ENCODE results near the gene STMN3.
"Not testable (repeated sequence)": the region's sequence is repeated elsewhere in the genome, so short reads cannot be mapped to it uniquely, and the experiment has no call there.

The STMN3 gene

DNA sequence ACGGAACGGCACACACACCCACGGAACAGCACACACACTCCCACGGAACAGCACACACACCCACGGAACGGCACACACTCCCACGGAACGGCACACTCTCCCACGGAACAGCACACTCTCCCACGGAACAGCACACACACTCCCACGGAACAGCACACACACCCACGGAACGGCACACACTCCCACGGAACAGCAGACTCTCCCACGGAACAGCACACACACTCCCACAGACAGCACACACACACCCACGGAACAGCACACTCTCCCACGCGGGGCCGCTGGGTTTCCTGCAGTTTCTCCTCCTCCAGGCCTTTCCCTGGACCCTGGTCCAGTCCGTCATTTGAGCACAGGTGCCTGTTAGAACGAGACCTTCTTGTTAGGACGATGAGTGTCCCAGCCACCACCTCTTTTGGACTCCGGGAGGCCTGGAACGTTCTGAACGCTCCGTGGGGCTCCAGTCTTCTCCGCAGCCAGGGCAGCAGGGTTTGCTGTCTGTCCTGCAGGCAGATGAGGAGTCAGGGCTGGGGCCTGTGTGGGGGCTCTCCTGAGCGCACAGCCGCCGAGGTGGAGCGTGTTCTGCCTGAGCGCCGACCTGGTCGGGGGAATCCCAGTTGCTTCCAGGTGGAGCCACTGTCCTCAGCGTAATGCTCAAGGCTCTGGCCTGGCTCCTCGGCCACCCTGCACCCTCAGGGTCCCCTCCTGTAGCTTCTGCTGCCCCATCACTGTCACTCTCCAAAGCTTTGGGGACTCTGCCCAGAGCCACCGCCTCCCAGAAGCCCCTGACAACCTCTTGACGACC is 25.6 kb upstream of the STMN3 start:
- no peak for DNase-seq (ENCODE audit: low read depth)

DNA sequence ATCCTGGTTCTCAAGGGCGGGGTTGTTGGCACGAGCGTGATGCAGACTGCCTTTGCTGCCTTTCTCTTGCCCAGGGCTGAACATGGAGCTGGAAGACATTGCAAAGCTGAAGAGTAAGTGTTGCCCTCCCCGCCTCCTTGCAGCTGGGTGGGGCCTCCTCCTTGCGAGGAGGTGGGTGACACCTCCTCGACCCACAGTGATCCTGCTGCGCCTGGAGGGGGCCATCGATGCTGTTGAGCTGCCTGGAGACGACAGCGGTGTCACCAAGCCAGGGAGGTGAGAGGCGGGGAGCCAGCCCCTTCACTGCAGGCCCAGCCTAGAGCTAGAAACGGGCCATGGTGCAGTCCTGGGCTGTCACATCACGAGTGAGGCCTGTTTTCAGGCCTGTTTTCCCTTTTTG is 24.8 kb upstream of the STMN3 start:
- no peak for DNase-seq (ENCODE audit: low read depth)

DNA sequence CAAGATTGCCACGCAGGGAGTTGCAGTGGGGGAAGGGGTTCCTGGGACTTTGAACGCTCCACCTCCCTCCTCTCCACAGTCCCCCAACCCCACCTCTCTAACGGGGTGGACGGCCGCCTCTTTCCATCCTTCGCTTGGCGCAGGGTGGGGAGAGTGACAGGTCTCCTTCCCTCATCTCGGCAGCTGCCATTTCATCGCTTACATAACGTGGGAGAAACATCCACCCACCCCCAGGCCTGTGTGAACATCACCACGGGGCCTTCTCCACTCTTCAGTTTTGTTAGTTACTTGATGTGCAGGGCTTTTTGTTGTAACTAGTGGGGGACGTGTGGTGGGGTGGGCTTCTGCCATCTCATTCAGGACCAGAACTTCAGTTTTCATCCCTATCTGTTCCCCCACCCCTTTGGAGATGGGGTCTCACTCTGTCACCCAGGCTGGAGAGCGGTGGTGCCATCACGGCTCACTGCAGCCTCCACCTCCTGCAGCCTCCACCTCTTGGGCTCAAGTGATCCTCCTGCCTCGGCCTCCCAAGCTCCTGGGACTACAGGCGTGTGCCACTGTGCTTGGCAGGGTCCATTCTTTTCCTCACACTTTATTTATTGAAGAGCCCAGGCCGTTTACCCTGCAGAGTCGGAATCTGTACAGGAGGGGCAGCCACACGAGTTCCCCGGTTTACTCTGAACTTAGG is 22.6 kb upstream of the STMN3 start:
- DNase-seq (ENCODE audit: low read depth), result no peak

DNA sequence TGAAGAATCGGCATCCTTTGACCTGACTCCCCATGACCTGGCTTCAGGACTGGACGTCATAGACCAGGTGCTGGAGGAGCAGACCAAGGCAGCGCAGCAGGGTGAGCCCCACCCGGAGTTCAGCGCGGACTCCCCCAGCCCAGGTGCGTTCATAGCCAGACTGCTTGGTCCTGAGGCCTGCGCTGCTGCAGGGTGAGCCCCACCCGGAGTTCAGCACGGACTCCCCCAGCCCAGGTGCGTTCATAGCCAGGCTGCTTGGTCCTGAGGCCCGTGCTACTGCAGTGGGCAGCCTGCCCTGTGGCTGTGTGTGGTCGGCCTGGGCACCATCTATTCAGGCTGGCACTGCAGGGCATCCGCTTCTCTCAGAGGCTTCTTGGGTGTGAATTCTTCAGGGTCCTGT is 20.7 kb upstream of the STMN3 start:
- DNase-seq (ENCODE audit: low read depth), result no peak

DNA sequence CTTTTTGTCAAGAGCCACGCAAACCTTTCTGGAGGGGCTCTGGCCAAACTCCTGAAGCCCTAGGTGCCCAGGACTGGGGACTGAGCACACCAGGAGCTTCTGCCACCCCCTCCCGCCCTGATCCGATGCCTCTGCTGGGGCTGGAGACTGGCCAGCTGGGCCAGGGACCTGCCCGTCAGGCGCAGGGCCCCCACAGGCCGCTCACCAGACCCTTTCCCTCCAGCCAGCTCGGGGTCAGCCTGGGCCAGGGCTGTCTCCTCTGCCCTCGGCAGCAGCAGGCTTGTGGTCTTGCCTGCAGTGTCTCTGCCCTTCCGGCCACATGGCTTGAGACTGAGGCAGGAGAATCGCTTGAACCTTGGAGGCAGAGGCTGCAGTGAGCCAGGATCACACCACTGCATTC is 19.4 kb upstream of the STMN3 start:
- DNase-seq (ENCODE audit: low read depth), result no peak

DNA sequence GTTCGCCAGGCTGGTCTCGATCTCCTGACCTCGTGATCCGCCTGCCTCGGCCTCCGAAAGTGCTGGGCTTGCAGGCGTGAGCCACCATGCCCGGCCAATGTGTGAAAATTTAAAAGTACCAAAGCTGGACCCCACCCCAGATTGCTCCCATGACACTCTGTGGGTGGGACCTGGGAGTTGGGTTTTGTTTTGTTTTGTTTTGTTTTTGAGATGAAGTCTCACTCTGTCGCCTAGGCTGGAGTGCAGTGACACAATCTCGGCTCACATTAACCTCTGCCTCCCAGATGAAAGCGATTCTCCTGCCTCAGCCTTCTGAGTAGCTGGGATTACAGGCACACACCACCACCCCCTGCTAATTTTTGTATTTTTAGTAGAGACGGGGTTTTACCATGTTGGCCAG is 18.5 kb upstream of the STMN3 start:
- DNase-seq (ENCODE audit: low read depth), result not testable (repeated sequence)

DNA sequence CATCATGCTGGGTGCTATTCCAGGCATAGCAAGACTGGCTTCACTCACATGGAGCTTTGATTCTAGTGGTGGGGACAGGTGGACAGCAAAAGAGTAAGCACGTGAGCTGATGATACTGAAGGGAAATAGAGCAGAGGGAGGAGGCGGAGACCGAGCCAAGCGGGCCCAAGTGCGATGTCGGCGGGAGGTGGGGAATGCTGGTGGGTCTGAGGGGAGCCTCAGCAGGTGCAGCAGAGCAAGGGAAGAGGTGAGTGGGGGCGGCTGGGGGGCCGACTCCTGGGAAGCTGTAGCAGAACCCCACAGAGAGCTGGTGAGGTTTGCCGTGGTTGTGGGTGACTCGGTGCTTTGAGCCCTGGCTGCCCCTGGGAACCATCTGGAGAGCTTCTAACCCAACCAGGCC is 15.1 kb upstream of the STMN3 start:
- no peak for DNase-seq (ENCODE audit: low read depth)

DNA sequence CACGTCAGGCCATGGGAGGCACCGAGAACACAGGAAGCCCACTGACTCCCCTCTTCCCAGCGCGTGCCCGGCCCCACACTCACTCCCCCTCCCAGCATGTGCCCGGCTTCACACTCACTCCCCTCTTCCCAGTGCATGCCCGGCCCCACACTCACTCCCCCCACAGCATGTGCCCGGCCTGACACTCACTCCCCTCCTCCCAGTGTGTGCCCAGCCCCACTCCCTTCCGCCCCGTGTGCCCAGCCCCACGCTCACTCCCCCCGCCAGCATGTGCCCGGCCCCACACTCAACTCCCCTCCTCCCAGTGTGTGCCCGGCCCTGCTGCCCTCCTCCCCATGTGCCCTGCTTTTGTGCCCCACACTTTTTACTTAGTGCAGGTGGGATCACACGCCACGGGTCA is 14.6 kb upstream of the STMN3 start:
- DNase-seq (ENCODE audit: low read depth), result no peak

DNA sequence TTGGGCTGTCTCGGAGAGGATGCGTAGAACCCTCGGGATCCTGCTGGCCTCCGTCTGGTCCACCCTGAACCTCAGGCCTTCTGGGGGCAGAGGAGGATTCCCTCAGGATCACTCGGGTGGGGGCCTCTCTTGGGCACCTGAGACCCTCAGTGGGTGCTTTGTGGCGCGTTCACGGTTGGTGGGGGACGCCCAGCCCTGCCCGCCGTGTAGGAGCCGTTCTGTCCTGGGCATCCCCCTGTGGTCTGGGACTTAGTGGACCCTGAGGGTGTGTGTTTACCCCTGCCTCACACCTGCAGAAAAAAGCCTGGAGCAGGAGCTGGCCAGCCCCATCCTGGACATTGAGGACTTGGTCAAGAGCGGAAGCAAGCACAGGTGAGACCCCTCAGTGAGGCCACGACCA is 12.5 kb upstream of the STMN3 start:
- no peak for DNase-seq (ENCODE audit: low read depth)

DNA sequence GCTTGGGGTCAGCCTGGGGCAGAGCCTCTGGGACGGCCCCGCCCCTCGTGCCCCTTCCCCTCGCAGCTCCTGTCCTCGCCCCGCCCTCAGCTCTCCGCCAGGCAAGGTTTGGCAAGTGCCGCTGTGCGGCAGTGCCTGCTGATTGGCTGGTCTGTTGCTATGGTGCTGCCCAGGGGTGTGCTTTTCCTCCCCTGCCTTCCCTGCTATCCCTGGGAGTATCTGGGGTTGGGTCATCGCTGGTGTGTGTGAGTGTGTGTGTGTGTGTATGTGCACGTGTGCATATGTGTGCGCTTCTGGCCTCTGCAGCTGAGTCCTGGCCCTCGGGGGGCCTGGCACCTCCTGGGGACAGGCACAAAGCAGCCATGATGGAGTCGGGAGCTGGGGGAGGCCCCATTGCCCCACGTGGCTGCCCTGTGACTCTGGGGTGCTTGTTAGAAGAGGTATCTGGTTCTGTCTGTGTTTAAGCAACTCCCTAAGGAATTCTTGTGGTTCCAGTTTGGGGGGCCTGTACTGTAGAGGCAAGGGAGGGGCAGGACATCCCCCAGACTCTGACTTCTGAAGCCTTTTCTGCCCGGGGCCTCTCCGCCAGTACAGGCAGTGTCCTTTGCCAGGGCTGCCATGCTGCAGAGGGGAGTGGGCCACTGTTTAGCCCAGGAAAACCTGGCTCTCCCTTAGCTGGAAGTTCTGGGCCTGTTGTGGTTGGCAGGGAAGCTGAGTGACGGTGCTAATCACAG is 11.8 kb upstream of the STMN3 start:
- DNase-seq (ENCODE audit: low read depth), result no peak

DNA sequence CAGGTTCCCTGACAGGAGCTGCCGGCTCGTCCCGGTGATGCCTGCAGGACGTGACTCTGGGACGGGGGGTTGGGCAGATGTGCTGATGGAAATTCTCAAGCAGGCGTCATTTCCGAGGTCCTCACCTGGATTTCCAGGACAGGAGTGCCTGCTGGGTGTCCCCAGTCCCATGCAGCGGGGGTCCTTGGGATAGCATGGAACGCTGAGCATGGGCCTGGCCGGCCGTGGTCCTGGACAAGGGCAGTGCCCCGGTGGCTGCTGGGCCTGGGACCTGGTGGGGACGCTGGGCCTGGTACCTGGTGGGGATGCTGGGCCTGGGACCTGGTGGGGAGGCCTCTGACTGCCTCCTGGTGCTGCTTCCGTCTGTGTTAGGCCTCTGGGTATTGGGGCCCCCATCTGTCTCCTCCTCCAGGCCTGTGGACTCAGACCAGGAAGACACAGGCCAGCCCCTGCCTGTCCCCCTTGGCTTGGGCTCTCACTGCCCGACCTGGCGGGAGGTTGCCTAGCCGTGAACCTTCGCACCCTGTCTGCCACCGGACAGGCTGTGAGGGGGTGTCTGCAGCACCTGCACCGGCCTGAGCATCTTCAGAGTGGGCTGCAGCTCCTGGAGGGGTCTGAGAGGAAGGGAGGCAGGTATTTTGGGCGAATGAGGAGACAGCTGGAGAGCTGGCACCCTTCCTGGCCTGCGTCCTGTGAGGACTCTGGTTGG is 11.1 kb upstream of the STMN3 start:
- DNase-seq (ENCODE audit: low read depth), result no peak

DNA sequence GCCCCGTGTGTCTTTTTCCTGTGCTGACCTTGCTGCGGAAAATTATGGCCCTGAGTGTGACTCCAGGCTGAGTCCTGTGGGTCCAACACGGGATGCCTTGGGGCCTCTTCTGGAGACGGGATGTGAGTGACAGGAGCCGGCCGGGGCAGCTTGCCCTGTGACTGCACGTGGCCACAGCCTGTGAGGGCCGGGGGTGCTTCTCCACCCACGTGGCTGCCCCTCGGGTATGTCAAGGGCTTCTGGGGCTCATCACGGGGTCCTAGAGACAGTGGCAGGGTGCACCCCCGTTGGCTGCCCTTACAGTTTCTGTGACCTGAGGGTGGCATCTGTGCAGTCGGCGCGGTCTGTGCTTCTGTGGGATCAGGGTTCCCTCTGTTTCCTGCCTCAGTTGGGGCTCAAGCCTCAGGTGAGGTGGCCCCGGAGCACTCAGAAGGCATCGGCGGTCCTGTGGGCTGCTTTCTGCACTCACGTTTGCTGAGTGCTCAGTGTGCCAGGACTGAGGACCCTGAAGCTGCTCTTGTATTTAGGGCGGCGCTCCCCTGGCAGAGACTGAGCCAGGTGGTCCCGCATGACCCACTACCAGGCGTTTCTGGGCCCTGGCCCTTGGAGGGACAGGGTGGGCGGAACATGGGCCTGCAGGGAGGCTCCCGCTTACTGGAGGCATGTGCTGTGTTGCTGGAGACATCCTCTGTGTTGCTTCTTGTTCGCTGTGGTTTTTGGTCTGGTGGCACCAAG is 10.3 kb upstream of the STMN3 start:
- DNase-seq (ENCODE audit: low read depth), result no peak

DNA sequence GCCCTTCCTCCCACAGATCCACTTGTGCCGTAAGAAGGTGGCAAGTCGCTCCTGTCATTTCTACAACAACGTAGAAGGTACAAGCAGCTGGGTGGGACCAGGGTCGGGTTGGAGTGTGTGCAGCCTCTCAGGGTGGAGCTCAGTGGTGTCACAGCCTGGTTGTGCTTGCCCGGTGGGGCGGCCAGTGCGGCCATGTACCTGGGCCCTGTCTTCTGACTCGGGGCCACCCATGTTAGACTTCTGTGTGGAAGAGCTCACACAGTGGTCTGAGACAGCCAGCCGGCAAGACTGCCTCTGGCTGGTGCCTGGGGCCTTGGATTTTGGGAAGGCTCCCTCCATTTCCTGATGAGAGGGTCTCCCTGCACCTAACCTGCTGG is 9.6 kb upstream of the STMN3 start:
- DNase-seq (ENCODE audit: low read depth), result no peak

DNA sequence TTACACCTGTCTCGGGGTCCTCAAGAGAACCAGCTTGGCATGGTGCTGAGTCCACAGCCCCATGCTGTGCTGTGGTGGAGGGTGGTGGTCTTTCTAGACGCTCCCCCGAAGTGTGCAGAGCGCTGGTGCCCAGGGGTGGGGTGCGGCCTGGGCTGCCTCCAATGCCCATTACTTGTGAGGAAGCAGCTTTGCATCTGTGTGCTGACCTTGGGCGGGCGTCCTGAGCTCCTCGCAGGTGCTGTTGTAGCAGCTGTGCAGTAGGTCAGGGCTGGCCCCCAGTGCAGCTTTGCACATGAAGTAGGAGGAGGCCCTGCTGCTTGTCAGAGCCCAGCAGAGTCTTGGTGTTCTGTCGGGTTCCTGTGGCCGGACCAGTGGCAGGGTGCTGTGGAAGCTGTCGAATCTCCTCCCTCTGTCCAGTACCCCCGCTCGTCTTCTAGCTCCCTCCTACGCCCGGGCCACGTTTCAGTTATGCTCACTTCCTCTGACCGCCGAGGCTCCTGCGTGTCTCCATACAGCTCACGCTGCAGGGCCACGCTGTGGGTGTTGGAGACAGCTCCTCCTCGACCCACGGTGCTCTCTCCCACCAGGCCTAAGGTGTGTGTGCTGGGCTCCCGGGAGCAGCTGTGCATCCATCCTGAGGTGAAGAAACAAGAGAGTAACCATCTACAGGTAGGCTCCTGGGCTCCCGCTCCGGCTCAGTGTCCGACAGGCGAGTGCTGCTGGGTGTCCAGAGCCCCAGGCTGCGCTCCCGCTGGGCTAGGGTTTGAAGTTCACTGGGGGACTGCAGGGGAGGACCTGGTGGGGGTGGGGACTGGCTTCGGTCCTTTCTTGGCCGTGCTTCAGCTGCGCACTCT is 9.0 kb upstream of the STMN3 start:
- no peak for DNase-seq (ENCODE audit: low read depth)

DNA sequence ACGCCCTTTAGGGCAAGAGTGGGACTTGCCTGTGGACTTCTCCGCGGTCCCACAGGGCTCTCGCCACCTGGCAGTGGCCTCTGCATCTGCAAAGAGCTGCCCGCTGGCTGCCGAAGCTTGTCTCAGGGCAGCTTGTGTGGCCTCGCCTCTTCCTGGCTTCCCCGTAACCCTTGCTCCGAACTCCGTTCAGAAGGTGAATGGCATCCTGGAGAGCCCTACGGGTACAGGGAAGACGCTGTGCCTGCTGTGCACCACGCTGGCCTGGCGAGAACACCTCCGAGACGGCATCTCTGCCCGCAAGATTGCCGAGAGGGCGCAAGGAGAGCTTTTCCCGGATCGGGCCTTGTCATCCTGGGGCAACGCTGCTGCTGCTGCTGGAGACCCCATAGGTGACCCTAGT is 7.9 kb upstream of the STMN3 start:
- no peak for DNase-seq (ENCODE audit: low read depth)

DNA sequence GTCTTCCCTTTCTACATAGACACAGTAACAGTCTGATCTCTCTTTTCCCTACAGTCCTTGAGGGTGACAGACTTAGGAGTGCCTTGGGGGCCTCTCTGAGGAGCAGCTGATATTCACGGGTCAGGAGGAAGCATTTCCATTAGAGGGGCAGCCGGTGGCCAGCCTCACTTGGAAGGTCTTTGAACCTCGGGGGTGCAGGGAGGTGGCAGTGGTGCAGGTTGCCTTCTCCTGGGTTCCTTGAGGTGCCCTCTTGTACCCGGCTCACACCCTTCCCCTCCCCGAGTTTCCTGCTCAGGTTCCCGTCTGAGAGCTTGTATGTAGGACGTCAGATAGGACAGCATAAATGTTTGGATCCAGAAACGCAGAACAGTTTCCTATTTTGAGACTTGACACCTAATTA is 7.4 kb upstream of the STMN3 start:
- DNase-seq (ENCODE audit: low read depth), result no peak

DNA sequence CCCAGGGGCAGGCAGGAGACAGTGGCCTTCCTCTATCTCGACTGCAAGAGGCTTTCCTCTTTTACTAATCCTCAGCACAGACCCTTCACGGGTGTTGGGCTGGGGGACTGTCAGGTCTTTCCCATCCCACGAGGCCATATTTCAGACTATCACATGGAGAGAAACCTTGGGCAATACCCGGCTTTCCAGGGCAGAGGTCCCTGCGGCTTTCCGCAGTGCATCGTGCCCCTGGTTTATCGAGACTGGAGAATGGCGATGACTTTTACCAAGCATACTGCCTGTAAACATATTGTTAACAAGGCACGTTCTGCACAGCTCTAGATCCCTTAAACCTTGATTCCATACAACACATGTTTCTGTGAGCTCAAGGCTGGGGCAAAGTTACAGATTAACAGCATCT is 7.0 kb upstream of the STMN3 start:
- not testable (repeated sequence) for DNase-seq (ENCODE audit: low read depth)

DNA sequence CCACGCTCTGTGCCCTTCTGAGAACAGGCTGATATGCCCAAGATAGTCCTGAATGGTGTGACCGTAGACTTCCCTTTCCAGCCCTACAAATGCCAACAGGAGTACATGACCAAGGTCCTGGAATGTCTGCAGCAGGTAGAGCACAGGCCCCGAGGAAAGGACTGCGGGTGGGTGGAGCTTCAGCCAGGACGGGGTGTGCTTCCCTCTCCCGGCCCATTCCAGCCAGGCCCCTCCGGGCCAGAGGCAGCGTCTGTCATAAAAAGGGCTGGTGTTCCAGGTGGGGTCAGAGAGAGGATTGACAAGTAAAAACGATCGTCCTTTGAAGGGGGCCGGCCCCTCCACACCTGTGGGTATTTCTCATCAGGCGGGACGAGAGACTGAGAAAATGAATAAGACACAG is 6.1 kb upstream of the STMN3 start:
- DNase-seq (ENCODE audit: low read depth), result no peak

DNA sequence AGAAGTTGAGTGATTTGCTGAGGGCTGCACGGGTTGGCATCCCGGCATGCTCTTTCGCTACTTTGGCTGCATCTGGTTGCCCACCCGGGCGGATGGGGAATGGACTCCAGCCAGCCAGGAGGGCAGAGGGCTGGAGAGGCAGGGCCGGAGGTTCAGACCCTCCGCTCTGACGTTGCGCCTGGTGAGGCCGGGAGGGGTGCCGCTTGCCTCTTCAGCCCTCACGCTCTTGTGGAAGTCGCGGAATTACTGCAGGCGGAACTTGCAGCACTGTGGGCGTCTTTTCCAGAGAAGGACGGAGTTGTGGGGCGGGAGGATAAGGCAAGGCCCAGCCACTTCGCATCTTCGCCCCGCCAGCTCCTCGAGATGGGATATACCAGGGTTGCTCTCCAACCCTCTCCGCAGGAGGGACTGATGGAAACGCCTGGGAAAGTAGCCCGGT is 5.5 kb upstream of the STMN3 start:
- no peak for DNase-seq (ENCODE audit: low read depth)

DNA sequence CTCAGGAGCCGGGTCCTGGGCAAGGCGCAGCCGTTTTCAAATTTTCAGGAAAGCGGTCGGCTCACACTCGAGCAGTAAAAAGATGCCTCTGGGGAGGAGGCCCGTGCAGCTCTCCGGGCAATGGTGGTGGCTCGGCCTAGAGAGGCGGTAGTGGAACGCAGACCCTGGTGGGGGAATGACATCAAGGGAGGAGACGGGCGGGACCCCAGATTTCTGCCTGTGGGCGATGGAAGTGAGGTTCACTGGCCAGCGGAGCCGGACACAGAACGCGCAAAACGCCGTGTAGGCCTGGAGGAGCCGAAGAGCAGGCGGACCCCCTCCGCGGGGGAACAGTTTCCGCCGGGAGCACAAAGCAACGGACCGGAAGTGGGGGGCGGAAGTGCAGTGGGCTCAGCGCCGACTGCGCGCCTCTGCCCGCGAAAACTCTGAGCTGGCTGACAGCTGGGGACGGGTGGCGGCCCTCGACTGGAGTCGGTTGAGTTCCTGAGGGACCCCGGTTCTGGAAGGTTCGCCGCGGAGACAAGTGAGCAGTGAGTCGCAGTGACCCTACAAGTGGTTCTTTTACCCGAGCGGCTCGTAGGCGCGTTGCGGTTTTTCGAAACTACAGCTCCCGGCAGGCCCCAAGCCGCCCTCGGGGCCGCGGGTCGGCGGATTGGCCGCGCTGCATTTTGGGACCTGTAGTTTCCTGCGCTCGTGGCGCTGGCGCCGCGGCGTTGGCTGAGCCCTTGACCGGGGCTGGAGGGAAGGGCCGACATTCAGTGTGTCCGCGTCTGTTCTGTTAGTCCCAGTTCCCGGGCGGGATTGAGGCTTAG is 4.9 kb upstream of the STMN3 start, which contains the start of gene RTEL1:
TSS of gene RTEL1 (plus strand) at position 376 of the 812 bp plus-strand sequence. CDS start 1,091 bp downstream, outside the sequence.
- peak; percentile 87 for DNase-seq (ENCODE audit: low read depth)

Measured in activated T-cell treated with anti-CD3 and anti-CD28 coated beads for 48 hours (primary cell).